HPDE6-E6E7 (cell line): ENCODE measurements around the gene IFITM10.
"Not testable (repeated sequence)": the region's sequence is repeated elsewhere in the genome, so short reads cannot be mapped to it uniquely, and the experiment has no call there.

Experiments
- DNase-seq: peaks from one replicate; pipeline ENCODE4 v3.0.0; 2011; ENCODE audit warnings: missing footprints; ENCODE audit errors: extremely low spot score

Gene IFITM10

GRCh38 chr11:1691878-1692707 is 58.3 kb downstream of the IFITM10 start:
- no peak for DNase-seq

GRCh38 chr11:1691026-1691877 is 59.1 kb downstream of the IFITM10 start:
- no peak for DNase-seq

GRCh38 chr11:1690167-1691025 is 60.0 kb downstream of the IFITM10 start:
- no peak for DNase-seq

GRCh38 chr11:1689250-1690166 is 60.9 kb downstream of the IFITM10 start:
- DNase-seq: not testable (repeated sequence)

- not testable (repeated sequence) for DNase-seq
These were observed 62.0 kb downstream of the IFITM10 start for GRCh38 chr11:1688336-1688947.

GRCh38 chr11:1686220-1686619 is 64.2 kb downstream of the IFITM10 start:
- DNase-seq: not testable (repeated sequence)

- not testable (repeated sequence) for DNase-seq
These were observed 65.2 kb downstream of the IFITM10 start for GRCh38 chr11:1684886-1685874.

GRCh38 chr11:1683904-1684572 is 66.4 kb downstream of the IFITM10 start:
- DNase-seq: not testable (repeated sequence)

- DNase-seq: not testable (repeated sequence)
These were observed 67.2 kb downstream of the IFITM10 start for GRCh38 chr11:1683216-1683615.
